GM12873 (cell line): Measurements from ENCODE around the gene ADM5.

Experiments used
- TF ChIP-seq, protein P1 (sequence below): IDR thresholded peaks from 2 replicates; pipeline ENCODE4 v1.5.1; 2012; ENCODE audit warnings: low read depth, mild to moderate bottlenecking, moderate library complexity, low read length, control low read depth; ENCODE audit not compliant: insufficient read depth; ENCODE audit errors: missing control alignments

ADM5 gene

GRCh38 chr19:49645995-49646394 is 43.4 kb upstream of the ADM5 start:
- TF ChIP-seq, protein P1, sequence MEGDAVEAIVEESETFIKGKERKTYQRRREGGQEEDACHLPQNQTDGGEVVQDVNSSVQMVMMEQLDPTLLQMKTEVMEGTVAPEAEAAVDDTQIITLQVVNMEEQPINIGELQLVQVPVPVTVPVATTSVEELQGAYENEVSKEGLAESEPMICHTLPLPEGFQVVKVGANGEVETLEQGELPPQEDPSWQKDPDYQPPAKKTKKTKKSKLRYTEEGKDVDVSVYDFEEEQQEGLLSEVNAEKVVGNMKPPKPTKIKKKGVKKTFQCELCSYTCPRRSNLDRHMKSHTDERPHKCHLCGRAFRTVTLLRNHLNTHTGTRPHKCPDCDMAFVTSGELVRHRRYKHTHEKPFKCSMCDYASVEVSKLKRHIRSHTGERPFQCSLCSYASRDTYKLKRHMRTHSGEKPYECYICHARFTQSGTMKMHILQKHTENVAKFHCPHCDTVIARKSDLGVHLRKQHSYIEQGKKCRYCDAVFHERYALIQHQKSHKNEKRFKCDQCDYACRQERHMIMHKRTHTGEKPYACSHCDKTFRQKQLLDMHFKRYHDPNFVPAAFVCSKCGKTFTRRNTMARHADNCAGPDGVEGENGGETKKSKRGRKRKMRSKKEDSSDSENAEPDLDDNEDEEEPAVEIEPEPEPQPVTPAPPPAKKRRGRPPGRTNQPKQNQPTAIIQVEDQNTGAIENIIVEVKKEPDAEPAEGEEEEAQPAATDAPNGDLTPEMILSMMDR, result no peak

- TF ChIP-seq, protein P1, result no peak
Observed at GRCh38 chr19:49646586-49646985, 42.8 kb upstream of the ADM5 start.

DNA sequence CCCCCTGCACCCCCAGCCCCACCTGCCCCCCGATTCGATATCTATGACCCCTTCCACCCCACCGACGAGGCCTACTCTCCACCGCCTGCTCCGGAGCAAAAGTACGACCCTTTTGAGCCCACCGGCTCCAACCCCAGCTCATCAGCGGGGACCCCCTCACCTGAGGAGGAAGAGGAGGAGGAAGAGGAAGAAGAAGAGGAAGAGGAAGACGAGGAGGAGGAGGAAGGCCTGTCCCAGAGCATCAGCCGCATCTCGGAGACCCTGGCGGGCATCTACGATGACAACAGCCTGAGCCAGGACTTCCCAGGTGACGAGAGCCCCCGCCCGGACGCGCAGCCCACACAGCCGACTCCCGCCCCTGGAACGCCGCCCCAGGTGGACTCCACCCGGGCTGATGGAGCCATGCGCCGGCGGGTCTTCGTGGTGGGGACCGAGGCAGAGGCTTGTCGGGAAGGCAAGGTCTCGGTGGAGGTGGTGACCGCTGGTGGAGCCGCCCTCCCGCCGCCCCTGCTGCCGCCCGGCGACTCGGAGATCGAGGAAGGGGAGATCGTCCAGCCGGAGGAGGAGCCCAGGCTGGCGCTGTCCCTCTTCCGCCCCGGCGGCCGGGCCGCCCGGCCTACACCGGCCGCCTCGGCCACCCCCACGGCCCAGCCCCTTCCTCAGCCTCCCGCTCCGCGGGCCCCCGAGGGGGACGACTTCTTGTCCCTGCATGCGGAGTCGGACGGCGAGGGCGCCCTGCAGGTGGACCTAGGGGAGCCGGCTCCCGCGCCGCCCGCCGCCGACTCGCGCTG is 38.2 kb upstream of the ADM5 start:
- TF ChIP-seq, protein P1, result no peak

- TF ChIP-seq, protein P1, result no peak
Observed at GRCh38 chr19:49651820-49652550, 37.4 kb upstream of the ADM5 start.

GRCh38 chr19:49652551-49653465 is 36.6 kb upstream of the ADM5 start:
- TF ChIP-seq, protein P1, result no peak

GRCh38 chr19:49653466-49653806 is 36.0 kb upstream of the ADM5 start:
- TF ChIP-seq, protein P1, result no peak

DNA sequence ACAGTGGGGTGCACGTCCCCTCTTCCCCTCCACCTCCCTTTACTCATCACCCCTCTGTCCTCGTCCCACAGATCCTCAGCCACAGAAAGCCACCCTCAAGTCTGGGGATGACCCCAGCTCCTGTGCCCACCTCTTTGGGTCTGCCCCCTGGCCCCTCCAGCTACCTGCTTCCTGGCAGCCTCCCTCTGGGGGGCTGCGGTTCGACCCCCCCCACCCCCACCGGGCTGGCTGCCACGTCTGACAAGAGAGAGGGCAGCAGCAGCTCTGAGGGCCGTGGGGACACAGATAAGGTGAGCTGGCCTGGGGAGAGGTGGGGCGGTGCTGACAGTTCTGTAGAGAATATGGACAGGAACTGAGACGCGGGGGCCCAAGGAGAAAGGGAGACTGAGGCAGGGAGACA is 34.8 kb upstream of the ADM5 start:
- TF ChIP-seq, protein P1, result no peak
